Activated CD4-positive, alpha-beta T cell treated with anti-CD3 and anti-CD28 coated beads, Interleukin-2, amount 10 ng/mL, durations not matched to agents 7 days and 5 days (primary cell): ENCODE measurements around the gene TLR1. TPM values are rescaled to one million over a fixed set of nuclear protein-coding genes. Genes with fewer than 3 reads are reported as not detected.
"Not testable (repeated sequence)": the region's sequence is repeated elsewhere in the genome, so short reads cannot be mapped to it uniquely, and the experiment has no call there.

Experiments used
- CTCF ChIA-PET: fragments of 350-600 bp; sonication (Branson Sonifier 250); formaldehyde crosslinking; loops from one replicate; lab custom pipeline; 2021; ENCODE audit warnings: antibody characterized with exemption; lab: Charles Lee
- POLR2A ChIA-PET: fragments of 350-600 bp; sonication (Branson Sonifier 250); formaldehyde crosslinking; loops from one replicate; lab custom pipeline; 2021; ENCODE audit warnings: antibody characterized with exemption; lab: Charles Lee
- DNase-seq: peaks from one replicate; pipeline ENCODE4 v3.0.0-alpha.2; 2020
- H3K27ac Mint-ChIP-seq: one replicate; pipeline ENCODE4 v1.8.0; 2021; ENCODE audit warnings: mild to moderate bottlenecking, moderate library complexity, mixed read lengths
- H3K27me3 Mint-ChIP-seq: one replicate; pipeline ENCODE4 v1.8.0; 2021; ENCODE audit warnings: mixed read lengths
- H3K36me3 Mint-ChIP-seq: one replicate; pipeline ENCODE4 v1.8.0; 2021; ENCODE audit warnings: low read depth, mixed read lengths
- H3K4me1 Mint-ChIP-seq: one replicate; pipeline ENCODE4 v1.8.0; 2021; ENCODE audit warnings: mixed read lengths
- H3K4me3 Mint-ChIP-seq: one replicate; pipeline ENCODE4 v1.8.0; 2021; ENCODE audit warnings: mild to moderate bottlenecking, moderate library complexity, mixed read lengths
- H3K9me3 Mint-ChIP-seq: one replicate; pipeline ENCODE4 v1.8.0; 2021; ENCODE audit warnings: mixed read lengths
- total RNA-seq, 2 experiments: library from RNA; stranded (reverse); gene quantifications; one replicate each; pipeline ENCODE4 v1.2.3, GENCODE V29; 2021

TLR1 gene
- total RNA-seq, 2 experiments from 2014 or later: 19.5 to 21.0 TPM

DNA sequence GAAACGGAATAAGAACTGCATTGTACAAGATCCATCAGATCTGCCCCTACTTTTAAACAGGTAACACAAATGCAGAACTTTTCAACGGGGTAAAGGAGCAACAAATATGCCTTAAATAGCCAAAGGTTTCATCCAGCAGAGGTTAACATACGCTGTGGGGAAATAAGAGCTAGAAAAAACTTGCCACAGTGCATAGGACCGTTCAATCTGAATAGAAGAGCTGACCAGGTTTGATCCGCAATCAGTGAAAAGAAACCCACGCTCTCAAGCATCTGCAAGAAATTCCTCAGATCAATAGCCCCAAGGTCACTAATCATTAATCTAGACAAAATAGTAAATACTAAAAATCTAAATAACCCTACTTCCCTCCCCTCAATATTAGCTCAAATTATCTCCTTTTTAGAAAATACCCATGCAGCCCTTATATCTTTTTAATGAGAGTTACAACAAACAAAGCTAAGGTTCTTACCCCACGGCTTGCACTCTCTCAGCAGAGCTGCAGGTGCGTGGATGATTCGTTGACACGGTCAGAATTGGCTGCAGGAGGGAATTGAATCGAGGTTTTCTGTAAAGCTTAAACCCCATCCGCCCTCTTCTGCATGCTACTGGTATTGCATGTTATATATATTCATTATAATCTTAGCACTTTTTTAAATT lies 22.0 kb downstream of the TLR1 start, which contains the start of gene TLR10:
TSS of gene TLR10 (minus strand) at position 539 of the 657 bp plus-strand sequence. CDS start 7,400 bp downstream, outside the sequence.
- Mint-ChIP-seq H3K4me1 (peaks cover 6% of the 10 kb centered on the region), H3K9me3 (no peaks in the 10 kb centered on the region), H3K27me3 (peaks cover 5% of the 10 kb centered on the region), H3K4me3 (no peak within 1 kb of the TSS), H3K36me3 (peaks cover 1% of the 10 kb centered on the region), H3K27ac (no peak within 1 kb of the TSS)
- DNase-seq: peak; percentile 52
- ChIA-PET POLR2A (interaction anchor here (0.7 kb wide), 1 partner anchor 98 kb away, joined by 3 read pairs; no protein-coding TSS in a partner anchor), CTCF (interaction anchor here (0.6 to 2.5 kb wide), 17 partner anchors 9 to 690 kb away, joined by 3 to 17 read pairs (median 4); partner anchors contain the start of gene TLR1)

GRCh38 chr4:38781854-38782261 lies 22.7 kb downstream of the TLR1 start:
- peaks cover 5% of the 10 kb centered on the region for H3K9me3 Mint-ChIP-seq
- peaks cover 6% of the 10 kb centered on the region for H3K4me1 Mint-ChIP-seq
- H3K4me3 Mint-ChIP-seq: no peak overlapping the region
- peaks cover 1% of the 10 kb centered on the region for H3K36me3 Mint-ChIP-seq
- H3K27me3 Mint-ChIP-seq: peaks cover 9% of the 10 kb centered on the region
- no peak overlapping the region for H3K27ac Mint-ChIP-seq
- DNase-seq: no peak
- CTCF ChIA-PET: interaction anchor here (0.6 to 2.5 kb wide), 15 partner anchors 9 to 689 kb away, joined by 3 to 17 read pairs (median 4); partner anchors contain the start of gene TLR1
- POLR2A ChIA-PET: no interaction called here

DNA sequence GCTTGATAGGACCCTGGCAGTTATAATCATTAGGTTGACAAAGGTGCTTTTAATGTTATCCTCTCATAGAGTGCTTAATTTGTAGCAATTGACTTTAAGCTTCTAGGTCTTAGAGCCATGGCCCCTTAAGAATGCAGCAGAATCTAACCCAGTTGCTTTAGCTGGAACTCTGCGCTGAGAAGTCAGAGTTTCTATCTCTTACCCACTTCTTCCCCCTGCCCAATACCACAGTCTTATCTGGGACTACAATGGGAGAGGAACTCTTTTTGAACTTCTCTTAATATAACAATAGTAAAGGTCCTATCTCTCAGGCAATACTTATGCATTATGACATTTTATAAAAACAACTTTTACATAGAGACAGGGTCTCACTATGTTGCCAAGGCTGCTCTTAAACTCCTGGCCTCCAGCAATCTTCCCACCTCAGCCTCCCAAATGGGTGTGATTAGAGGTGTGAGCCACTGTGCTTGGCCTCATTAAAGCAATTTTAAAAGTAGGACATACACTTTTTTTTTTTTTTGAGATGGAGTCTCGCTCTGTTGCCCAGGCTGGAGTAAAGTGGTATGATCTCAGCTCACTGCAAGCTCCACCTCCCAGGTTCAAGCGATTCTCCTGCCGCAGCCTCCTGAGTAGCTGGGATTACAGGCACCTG lies 23.6 kb downstream of the TLR1 start:
- ChIA-PET CTCF (interaction anchor here (0.6 to 1.5 kb wide), 4 partner anchors 9 to 222 kb away, joined by 3 to 6 read pairs (median 3); no protein-coding TSS in a partner anchor), POLR2A (no interaction called here)
- peaks cover 6% of the 10 kb centered on the region for H3K9me3 Mint-ChIP-seq
- no peaks in the 10 kb centered on the region for H3K36me3 Mint-ChIP-seq
- DNase-seq: no peak
- no peak overlapping the region for H3K4me3 Mint-ChIP-seq
- no peak overlapping the region for H3K27ac Mint-ChIP-seq
- peaks cover 9% of the 10 kb centered on the region for H3K27me3 Mint-ChIP-seq
- peaks cover 6% of the 10 kb centered on the region for H3K4me1 Mint-ChIP-seq

- Mint-ChIP-seq H3K4me3 (no peak overlapping the region), H3K27me3 (peaks cover 11% of the 10 kb centered on the region), H3K9me3 (peaks cover 10% of the 10 kb centered on the region), H3K4me1 (peaks cover 6% of the 10 kb centered on the region), H3K36me3 (no peaks in the 10 kb centered on the region), H3K27ac (no peak overlapping the region)
- ChIA-PET CTCF (no interaction called here), POLR2A (no interaction called here)
- no peak for DNase-seq
Measured at GRCh38 chr4:38779790-38780189, 24.8 kb downstream of the TLR1 start.

GRCh38 chr4:38777925-38778324 lies 26.7 kb downstream of the TLR1 start:
- H3K27me3 Mint-ChIP-seq: peaks cover 16% of the 10 kb centered on the region
- DNase-seq, H3K4me1 Mint-ChIP-seq, H3K4me3 Mint-ChIP-seq, POLR2A ChIA-PET, CTCF ChIA-PET, H3K27ac Mint-ChIP-seq, H3K36me3 Mint-ChIP-seq: not testable (repeated sequence)
- peaks cover 17% of the 10 kb centered on the region for H3K9me3 Mint-ChIP-seq

- DNase-seq: no peak
- Mint-ChIP-seq H3K4me3 (no peak overlapping the region), H3K27me3 (peaks cover 19% of the 10 kb centered on the region), H3K36me3 (no peaks in the 10 kb centered on the region), H3K27ac (no peak overlapping the region), H3K4me1 (no peaks in the 10 kb centered on the region), H3K9me3 (peaks cover 17% of the 10 kb centered on the region)
- POLR2A ChIA-PET: no interaction called here
- CTCF ChIA-PET: interaction anchor here (1.0 to 1.8 kb wide), 2 partner anchors 16 to 60 kb away, joined by 3 to 5 read pairs; no protein-coding TSS in a partner anchor
Measured at GRCh38 chr4:38775326-38775725, 29.3 kb downstream of the TLR1 start.

- H3K9me3 Mint-ChIP-seq: peaks cover 17% of the 10 kb centered on the region
- no peaks in the 10 kb centered on the region for H3K4me1 Mint-ChIP-seq
- H3K4me3 Mint-ChIP-seq: no peak overlapping the region
- H3K27me3 Mint-ChIP-seq: peaks cover 24% of the 10 kb centered on the region
- DNase-seq: no peak
- ChIA-PET CTCF (interaction anchor here (1.1 kb wide), 1 partner anchor 13 kb away, joined by 3 read pairs; no protein-coding TSS in a partner anchor), POLR2A (no interaction called here)
- no peak overlapping the region for H3K27ac Mint-ChIP-seq
- no peaks in the 10 kb centered on the region for H3K36me3 Mint-ChIP-seq
Measured at GRCh38 chr4:38774181-38774955, 30.2 kb downstream of the TLR1 start.

- H3K4me1 Mint-ChIP-seq, POLR2A ChIA-PET, H3K36me3 Mint-ChIP-seq, H3K27ac Mint-ChIP-seq, DNase-seq, H3K4me3 Mint-ChIP-seq: not testable (repeated sequence)
- H3K9me3 Mint-ChIP-seq: peaks cover 26% of the 10 kb centered on the region
- CTCF ChIA-PET: interaction anchor here (0.8 to 2.7 kb wide), 5 partner anchors 9 to 334 kb away, joined by 3 to 8 read pairs (median 4); no protein-coding TSS in a partner anchor
- peaks cover 26% of the 10 kb centered on the region for H3K27me3 Mint-ChIP-seq
Measured at GRCh38 chr4:38770281-38770680, 34.3 kb downstream of the TLR1 start.

DNA sequence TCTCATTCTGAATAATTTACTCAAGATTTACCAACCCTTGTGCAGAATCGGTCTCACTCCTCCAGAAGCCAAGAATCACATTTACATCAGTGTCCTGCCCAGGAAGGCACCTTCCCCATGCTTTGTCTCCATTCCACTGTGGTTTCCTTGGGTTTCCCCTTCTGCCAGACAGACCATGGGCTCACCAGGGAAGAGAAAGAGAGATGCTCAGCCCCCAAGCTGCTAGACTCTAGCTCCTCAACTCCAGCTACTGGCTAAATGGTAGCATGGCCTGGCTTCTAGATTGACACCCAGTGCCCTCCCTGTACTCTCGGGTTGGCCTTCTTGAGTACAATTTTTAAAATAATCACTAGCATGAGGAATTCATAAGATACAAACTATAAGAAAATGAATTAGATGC lies 34.7 kb downstream of the TLR1 start:
- POLR2A ChIA-PET: no interaction called here

DNA sequence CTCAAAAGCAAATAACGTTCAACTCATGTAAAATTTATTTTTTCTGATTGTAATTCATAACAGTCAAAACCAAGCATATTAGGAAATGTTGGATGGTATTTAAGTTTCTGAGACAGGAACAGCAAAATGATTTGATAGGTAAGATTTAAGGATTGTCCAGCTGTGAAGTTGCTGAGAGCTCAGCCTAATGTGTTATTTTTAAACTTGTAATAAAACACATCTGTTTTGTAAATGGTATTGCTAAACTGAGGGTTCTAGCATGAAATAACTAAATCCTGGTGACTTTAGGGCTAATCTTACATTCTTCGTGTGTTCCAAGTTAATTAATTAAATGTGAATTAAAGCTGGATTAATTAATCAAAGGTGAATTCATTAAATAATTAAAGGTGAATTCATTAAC lies 35.1 kb downstream of the TLR1 start:
- Mint-ChIP-seq H3K4me3 (no peak overlapping the region), H3K27ac (no peak overlapping the region), H3K9me3 (peaks cover 19% of the 10 kb centered on the region), H3K27me3 (peaks cover 23% of the 10 kb centered on the region), H3K36me3 (peaks cover 2% of the 10 kb centered on the region), H3K4me1 (no peaks in the 10 kb centered on the region)
- no peak for DNase-seq
- ChIA-PET CTCF (interaction anchor here (1.5 to 2.7 kb wide), 3 partner anchors 8 to 20 kb away, joined by 4 to 8 read pairs (median 5); no protein-coding TSS in a partner anchor), POLR2A (no interaction called here)

More for the DNA sequence above, 34.7 kb downstream of the TLR1 start:
- Mint-ChIP-seq H3K27me3 (peaks cover 25% of the 10 kb centered on the region), H3K9me3 (peaks cover 23% of the 10 kb centered on the region), H3K4me1 (no peaks in the 10 kb centered on the region), H3K36me3 (peaks cover 2% of the 10 kb centered on the region), H3K4me3 (no peak overlapping the region), H3K27ac (no peak overlapping the region)
- CTCF ChIA-PET: interaction anchor here (1.5 to 2.7 kb wide), 3 partner anchors 9 to 19 kb away, joined by 4 to 8 read pairs (median 5); no protein-coding TSS in a partner anchor
- no peak for DNase-seq

- CTCF ChIA-PET: interaction anchor here (1.5 to 2.7 kb wide), 3 partner anchors 8 to 20 kb away, joined by 4 to 8 read pairs (median 5); no protein-coding TSS in a partner anchor
- H3K4me1 Mint-ChIP-seq: peaks cover 3% of the 10 kb centered on the region
- peaks cover 2% of the 10 kb centered on the region for H3K36me3 Mint-ChIP-seq
- DNase-seq: no peak
- peaks cover 20% of the 10 kb centered on the region for H3K27me3 Mint-ChIP-seq
- no peak overlapping the region for H3K27ac Mint-ChIP-seq
- H3K9me3 Mint-ChIP-seq: peaks cover 19% of the 10 kb centered on the region
- H3K4me3 Mint-ChIP-seq: no peak overlapping the region
- POLR2A ChIA-PET: no interaction called here
Measured at GRCh38 chr4:38768968-38769394, 35.6 kb downstream of the TLR1 start.

GRCh38 chr4:38766940-38767339 lies 37.7 kb downstream of the TLR1 start:
- CTCF ChIA-PET: interaction anchor here (0.6 to 1.9 kb wide), 3 partner anchors 11 to 48 kb away, joined by 3 to 5 read pairs (median 3); no protein-coding TSS in a partner anchor
- DNase-seq, H3K4me3 Mint-ChIP-seq, POLR2A ChIA-PET, H3K36me3 Mint-ChIP-seq, H3K4me1 Mint-ChIP-seq, H3K27ac Mint-ChIP-seq: not testable (repeated sequence)
- Mint-ChIP-seq H3K27me3 (peaks cover 20% of the 10 kb centered on the region), H3K9me3 (peaks cover 15% of the 10 kb centered on the region)
